ENCODE results near the gene CENPF. TPM values are rescaled to one million over a fixed set of nuclear protein-coding genes. Genes with fewer than 3 reads are reported as not detected.
A peak's percentile ranks its signal among the peaks of the same experiment; 100 is the strongest.
"Not testable (repeated sequence)": the region's sequence is repeated elsewhere in the genome, so short reads cannot be mapped to it uniquely, and the experiment has no call there.

Gene CENPF
- total and polyA plus RNA-seq, 12 donors: 0.15 to 8.7 (median 0.59) TPM

GRCh38 chr1:214586621-214587020 is 16.4 kb upstream of the CENPF start:
- intact Hi-C loops (cut with DNase I): loop anchor here in 9 of 10 donors (2.0 to 10.0 kb wide), 10 partner anchors 192 to 374 kb away; no protein-coding TSS in a partner anchor
- no peak for TF ChIP-seq CTCF (IDR thresholded peaks at IDR 0.05)
- DNase-seq (no peak), ATAC-seq (no peak)
- no peaks in the 10 kb centered on the region for H3K27me3 ChIP-seq
- WGBS, 2 donors: 88 to 91% methylated on average over 3 of the region's 3 CpGs
- H3K27ac ChIP-seq: no peak overlapping the region
- no peaks in the 10 kb centered on the region for H3K36me3 ChIP-seq
- H3K9me3 ChIP-seq: no peaks in the 10 kb centered on the region
- no peak overlapping the region for H3K4me3 ChIP-seq
- peaks cover 0 to 3% (median 0%) of the 10 kb centered on the region in 9 donors for H3K4me1 ChIP-seq

GRCh38 chr1:214587165-214587564 is 15.8 kb upstream of the CENPF start:
- 84 to 86% methylated on average over 5 of the region's 5 CpGs for WGBS, 2 donors
- Histone ChIP-seq H3K9me3 (no peaks in the 10 kb centered on the region), H3K4me3 (no peak overlapping the region), H3K36me3 (no peaks in the 10 kb centered on the region), H3K4me1 (peaks cover 0 to 3% (median 0%) of the 10 kb centered on the region in 9 donors), H3K27me3 (no peaks in the 10 kb centered on the region), H3K27ac (no peak overlapping the region)
- DNase-seq: no peak
- ATAC-seq: no peak
- intact Hi-C loops (cut with DNase I): loop anchor here in 9 of 10 donors (2.0 to 10.0 kb wide), 10 partner anchors 192 to 375 kb away; no protein-coding TSS in a partner anchor
- TF ChIP-seq CTCF (IDR thresholded peaks at IDR 0.05): no peak

- Histone ChIP-seq H3K27ac (no peak overlapping the region), H3K9me3 (no peaks in the 10 kb centered on the region), H3K4me3 (no peak overlapping the region), H3K36me3 (no peaks in the 10 kb centered on the region), H3K27me3 (no peaks in the 10 kb centered on the region), H3K4me1 (peaks cover 0 to 3% (median 0%) of the 10 kb centered on the region in 9 donors)
- TF ChIP-seq CTCF (IDR thresholded peaks at IDR 0.05): no peak
- ATAC-seq: no peak
- intact Hi-C loops (cut with DNase I): loop anchor here in 9 of 10 donors (5.0 to 10.0 kb wide), 9 partner anchors 194 to 377 kb away; no protein-coding TSS in a partner anchor
- WGBS, 2 donors: 89 to 93% methylated on average over 4 of the region's 4 CpGs
- no peak for DNase-seq
Measured at GRCh38 chr1:214588963-214589597, 13.9 kb upstream of the CENPF start.

GRCh38 chr1:214590696-214591095 is 12.3 kb upstream of the CENPF start:
- intact Hi-C loops (cut with DNase I): no loop called here
- Histone ChIP-seq H3K4me3 (no peak overlapping the region), H3K27ac (no peak overlapping the region), H3K4me1 (no peaks in the 10 kb centered on the region), H3K27me3 (no peaks in the 10 kb centered on the region), H3K36me3 (no peaks in the 10 kb centered on the region), H3K9me3 (no peaks in the 10 kb centered on the region)
- ATAC-seq (no peak), DNase-seq (no peak)
- WGBS, 2 donors: 85 to 91% methylated on average over 5 of the region's 5 CpGs
- TF ChIP-seq CTCF (IDR thresholded peaks at IDR 0.05): peak in 1 of 9 donors; percentile 10

GRCh38 chr1:214591918-214592317 is 11.1 kb upstream of the CENPF start:
- DNase-seq; H3K27me3 ChIP-seq; intact Hi-C loops (cut with DNase I); H3K4me3 ChIP-seq; H3K9me3 ChIP-seq; ATAC-seq; H3K27ac ChIP-seq; H3K36me3 ChIP-seq; H3K4me1 ChIP-seq: not testable (repeated sequence)
- WGBS, 2 donors: 88 to 89% methylated on average over 8 of the region's 8 CpGs
